Natural killer cell (primary cell): ENCODE results near the gene PIGO. TPM values are rescaled to one million over a fixed set of nuclear protein-coding genes. Genes with fewer than 3 reads are reported as not detected.

Experiments used
- ATAC-seq, 3 donors: fragments of 150-1000 bp in 2 of 3; fragments of 200-7000 bp in 1 of 3; cut with Tn5 transposase; 1 replicate in 1 of 3; 2 replicates in 2 of 3; pipeline ENCODE4 v1.10.0; 2021; ENCODE audit warnings: mild to moderate bottlenecking in 2 of 3, moderate library complexity in 2 of 3
- DNase-seq, 2 donors: peaks; one replicate each; pipeline versions ENCODE4 v3.0.0 to v3.0.0-alpha.2; 2013 to 2021; ENCODE audit warnings: mixed read lengths in 1 of 2
- H3K27ac ChIP-seq: one replicate; pipeline ENCODE4 v1.5.1; 2013; ENCODE audit warnings: mild to moderate bottlenecking, low read length
- H3K27me3 ChIP-seq: one replicate; pipeline ENCODE4 v1.6.1; 2013; ENCODE audit warnings: low read length; ENCODE audit not compliant: control insufficient read depth, insufficient read depth
- H3K36me3 ChIP-seq: one replicate; pipeline ENCODE4 v1.6.1; 2013; ENCODE audit warnings: low read length; ENCODE audit not compliant: control insufficient read depth, insufficient read depth
- H3K4me1 ChIP-seq: one replicate; pipeline ENCODE4 v1.6.1; 2013; ENCODE audit warnings: low read length; ENCODE audit not compliant: control insufficient read depth, insufficient read depth
- H3K4me3 ChIP-seq: one replicate; pipeline ENCODE4 v1.5.1; 2013; ENCODE audit warnings: low read length
- H3K9me3 ChIP-seq: one replicate; pipeline ENCODE4 v1.6.1; 2013; ENCODE audit warnings: low read length; ENCODE audit not compliant: control insufficient read depth, insufficient read depth
- H3K27ac Mint-ChIP-seq, 2 donors: one replicate each; pipeline ENCODE4 v1.8.0; 2022; ENCODE audit warnings: mild to moderate bottlenecking in 2 of 2, mixed read lengths in 2 of 2, moderate library complexity in 1 of 2
- H3K27me3 Mint-ChIP-seq, 2 donors: one replicate each; pipeline ENCODE4 v1.8.0; 2022; ENCODE audit warnings: low read depth in 2 of 2, mixed read lengths in 2 of 2
- H3K36me3 Mint-ChIP-seq: one replicate; pipeline ENCODE4 v1.8.0; 2022; ENCODE audit warnings: mixed read lengths
- H3K4me1 Mint-ChIP-seq, 2 donors: one replicate each; pipeline ENCODE4 v1.8.0; 2022; ENCODE audit warnings: mixed read lengths in 2 of 2
- H3K4me3 Mint-ChIP-seq: one replicate; pipeline ENCODE4 v1.8.0; 2022; ENCODE audit warnings: mild to moderate bottlenecking, moderate library complexity, mixed read lengths
- H3K9me3 Mint-ChIP-seq, 2 donors: one replicate each; pipeline ENCODE4 v1.8.0; 2022; ENCODE audit warnings: mixed read lengths in 2 of 2
- CTCF ChIP-seq: fragments of 200-600 bp; IDR thresholded peaks from one replicate; pipeline ENCODE4 v1.8.0; 2022; ENCODE audit warnings: antibody characterized with exemption
- WGBS: methylation state at CpG from one replicate; pipeline ENCODE4 v1.1.7; 2013; ENCODE audit warnings: missing lambda C conversion rate; ENCODE audit not compliant: insufficient coverage; 5-methylcytosine and 5-hydroxymethylcytosine counted together
- intact Hi-C: fragments of 100-400 bp; cut with micrococcal nuclease; formaldehyde crosslinking; loops from one replicate; pipeline ENCODE4 v1.14.2; 2022
- total RNA-seq, 4 donors: library from RNA; stranded (reverse); fragments of 120-200 nt in 1 of 4; gene quantifications; one replicate each; pipeline versions ENCODE4 v1.2.3 to v1.2.4, GENCODE V29; 2013 to 2022

The PIGO gene
- total RNA-seq, 3 donors from 2014 or later (not counting 1 experiment from before 2014, with no cell fraction given): 23.6 to 28.2 (median 27.7) TPM

GRCh38 chr9:35110327-35110761 lies 14.0 kb upstream of the PIGO start:
- no peaks in the 10 kb centered on the region for H3K27me3 ChIP-seq
- ATAC-seq: no peak
- H3K4me1 ChIP-seq: peaks cover 45% of the 10 kb centered on the region
- no peaks in the 10 kb centered on the region for H3K27me3 Mint-ChIP-seq
- peak overlapping the region; percentile 90 to 97 for H3K27ac Mint-ChIP-seq
- no peak overlapping the region for H3K4me3 Mint-ChIP-seq
- no peak overlapping the region for H3K4me3 ChIP-seq
- no peak for TF ChIP-seq CTCF
- no peaks in the 10 kb centered on the region for H3K9me3 ChIP-seq
- H3K27ac ChIP-seq: peak overlapping the region; percentile 87
- 58% methylated on average over 3 of the region's 3 CpGs for WGBS
- peaks cover 29% of the 10 kb centered on the region for H3K36me3 ChIP-seq
- no peak for DNase-seq
- intact Hi-C loops: loop anchor here (10.0 kb wide), 1 partner anchor 704 kb away; the partner anchor contains the start of genes HINT2 and SPAG8
- peaks cover 50 to 66% of the 10 kb centered on the region in 2 donors for H3K4me1 Mint-ChIP-seq
- H3K36me3 Mint-ChIP-seq: no peaks in the 10 kb centered on the region
- H3K9me3 Mint-ChIP-seq: no peaks in the 10 kb centered on the region

GRCh38 chr9:35108946-35109575 lies 12.7 kb upstream of the PIGO start:
- Mint-ChIP-seq H3K27me3 (no peaks in the 10 kb centered on the region), H3K27ac (peak overlapping the region; percentile 31 to 97), H3K9me3 (no peaks in the 10 kb centered on the region), H3K4me3 (no peak overlapping the region), H3K4me1 (peaks cover 39 to 53% of the 10 kb centered on the region in 2 donors), H3K36me3 (no peaks in the 10 kb centered on the region)
- H3K27ac ChIP-seq: no peak overlapping the region
- H3K36me3 ChIP-seq: peaks cover 39% of the 10 kb centered on the region
- H3K27me3 ChIP-seq: no peaks in the 10 kb centered on the region
- no peaks in the 10 kb centered on the region for H3K9me3 ChIP-seq
- no peak overlapping the region for H3K4me3 ChIP-seq
- ATAC-seq (no peak), DNase-seq (no peak)
- 57% methylated on average over 7 of the region's 8 CpGs for WGBS
- intact Hi-C loops: no loop called here
- no peak for TF ChIP-seq CTCF
- H3K4me1 ChIP-seq: peaks cover 32% of the 10 kb centered on the region

- intact Hi-C loops: no loop called here
- Mint-ChIP-seq H3K27me3 (no peaks in the 10 kb centered on the region), H3K4me3 (no peak overlapping the region), H3K9me3 (no peaks in the 10 kb centered on the region), H3K27ac (peak overlapping the region; percentile 14 to 97), H3K4me1 (peaks cover 36 to 51% of the 10 kb centered on the region in 2 donors), H3K36me3 (no peaks in the 10 kb centered on the region)
- no peak for TF ChIP-seq CTCF
- DNase-seq (no peak), ATAC-seq (no peak)
- Histone ChIP-seq H3K4me3 (no peak overlapping the region), H3K27me3 (no peaks in the 10 kb centered on the region), H3K4me1 (peaks cover 31% of the 10 kb centered on the region), H3K27ac (no peak overlapping the region), H3K36me3 (peaks cover 39% of the 10 kb centered on the region), H3K9me3 (no peaks in the 10 kb centered on the region)
- 95% methylated on average over 6 of the region's 6 CpGs for WGBS
Observed at GRCh38 chr9:35108461-35108860, 12.1 kb upstream of the PIGO start.
